K562 (cell line): ENCODE results near the gene PPOX.

Source experiments
- HCFC1 ChIP-seq: IDR thresholded peaks from 2 replicates; pipeline ENCODE4 v1.6.1; 2012; ENCODE audit warnings: low read depth, low read length, improper control_type of control experiment
- JUN ChIP-seq, 2 experiments: sonication (generic) in 1 of 2; formaldehyde crosslinking in 1 of 2; IDR thresholded peaks; 2 replicates each; pipeline versions ENCODE4 v1.6.1 to v1.8.0; 2012 to 2022; ENCODE audit warnings: borderline replicate concordance in 2 of 2, mild to moderate bottlenecking in 2 of 2, improper control_type of control experiment in 1 of 2, low read depth in 1 of 2, low read length in 1 of 2, missing genetic modification reagents in 1 of 2
- NR1H2 ChIP-seq: sonication (generic); formaldehyde crosslinking; IDR thresholded peaks from 2 replicates; pipeline ENCODE4 v1.4.0; 2020; ENCODE audit warnings: mild to moderate bottlenecking, missing genetic modification reagents
- ZKSCAN1 ChIP-seq: fragments of 150-350 bp; IDR thresholded peaks from 2 replicates; pipeline ENCODE4 v1.6.1; 2016; ENCODE audit warnings: low read depth, low read length

GRCh38 chr1:161121042-161121650, 45.1 kb upstream of the PPOX start:
- TF ChIP-seq JUN (IDR thresholded peaks at IDR 0.05; ENCODE audit: borderline replicate concordance, low read depth, low read length) (no peak), JUN (CRISPR knock-in tag; IDR thresholded peaks at IDR 0.05; ENCODE audit: borderline replicate concordance) (no peak), HCFC1 (no peak), NR1H2 (no peak), ZKSCAN1 (no peak)
